ENCODE data around the gene RPS6KA5. TPM values are rescaled to one million over a fixed set of nuclear protein-coding genes. Genes with fewer than 3 reads are reported as not detected.
"Not testable (repeated sequence)": the region's sequence is repeated elsewhere in the genome, so short reads cannot be mapped to it uniquely, and the experiment has no call there.

Gene RPS6KA5
- total RNA-seq, 1 donor, result 0.86 TPM

GRCh38 chr14:90981636-90982035, 78.8 kb downstream of the RPS6KA5 start:
- no peak overlapping the region for H3K4me3 ChIP-seq (ENCODE audit: low read depth, low read length)
- TF ChIP-seq CTCF (IDR thresholded peaks at IDR 0.05; ENCODE audit: insufficient read depth, low read depth, low read length), result no peak
- peak; percentile 39 for DNase-seq (ENCODE audit: low read depth)

- H3K4me3 ChIP-seq (ENCODE audit: low read depth, low read length); DNase-seq (ENCODE audit: low read depth): not testable (repeated sequence)
Measured at GRCh38 chr14:90980636-90981035, 79.8 kb downstream of the RPS6KA5 start.

DNA sequence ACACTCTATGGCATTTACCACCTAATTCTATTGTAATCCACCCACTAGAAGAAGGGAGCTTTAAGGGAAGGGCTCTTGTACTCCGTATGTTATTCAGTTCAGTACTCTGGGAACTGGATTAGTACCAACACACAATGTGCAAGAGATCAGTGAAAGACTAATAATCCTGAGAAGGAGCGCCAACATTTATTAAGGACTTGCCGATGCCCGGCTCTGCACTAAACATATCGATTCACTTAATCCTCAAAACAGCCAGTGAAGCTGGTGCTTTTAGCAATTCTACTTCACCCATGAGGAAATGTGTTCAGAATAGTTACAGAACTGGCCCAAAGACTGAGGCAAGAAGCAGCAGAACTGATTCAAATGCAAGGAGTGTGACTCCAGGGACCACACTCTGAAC, 80.9 kb downstream of the RPS6KA5 start:
- no peak for TF ChIP-seq CTCF (IDR thresholded peaks at IDR 0.05; ENCODE audit: insufficient read depth, low read depth, low read length)
- no peak overlapping the region for H3K4me3 ChIP-seq (ENCODE audit: low read depth, low read length)
- no peak for DNase-seq (ENCODE audit: low read depth)

DNA sequence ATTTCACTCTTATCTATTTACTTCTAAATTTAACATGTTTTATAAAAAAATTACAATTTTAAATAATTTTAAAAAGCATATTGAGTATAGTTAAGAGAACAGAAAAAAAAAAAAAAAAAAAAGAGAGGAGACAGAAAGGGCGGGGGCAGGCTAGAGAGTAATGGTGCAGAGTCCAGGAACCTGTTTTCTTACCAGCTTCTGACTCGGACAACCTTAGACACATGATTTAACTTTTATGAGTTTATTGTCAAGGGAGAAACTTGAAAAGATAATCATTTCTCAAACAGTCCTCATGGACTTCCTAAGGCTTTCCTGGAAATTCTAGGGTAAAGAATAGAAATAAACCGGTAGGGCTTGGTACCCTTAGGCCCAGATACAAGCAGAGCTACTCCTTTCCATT, 84.3 kb downstream of the RPS6KA5 start:
- no peak for TF ChIP-seq CTCF (IDR thresholded peaks at IDR 0.05; ENCODE audit: insufficient read depth, low read depth, low read length)
- no peak for DNase-seq (ENCODE audit: low read depth)
- no peak overlapping the region for H3K4me3 ChIP-seq (ENCODE audit: low read depth, low read length)

- no peak for DNase-seq (ENCODE audit: low read depth)
- no peak for TF ChIP-seq CTCF (IDR thresholded peaks at IDR 0.05; ENCODE audit: insufficient read depth, low read depth, low read length)
- no peak overlapping the region for H3K4me3 ChIP-seq (ENCODE audit: low read depth, low read length)
Measured at GRCh38 chr14:90971687-90972086, 88.8 kb downstream of the RPS6KA5 start.

DNA sequence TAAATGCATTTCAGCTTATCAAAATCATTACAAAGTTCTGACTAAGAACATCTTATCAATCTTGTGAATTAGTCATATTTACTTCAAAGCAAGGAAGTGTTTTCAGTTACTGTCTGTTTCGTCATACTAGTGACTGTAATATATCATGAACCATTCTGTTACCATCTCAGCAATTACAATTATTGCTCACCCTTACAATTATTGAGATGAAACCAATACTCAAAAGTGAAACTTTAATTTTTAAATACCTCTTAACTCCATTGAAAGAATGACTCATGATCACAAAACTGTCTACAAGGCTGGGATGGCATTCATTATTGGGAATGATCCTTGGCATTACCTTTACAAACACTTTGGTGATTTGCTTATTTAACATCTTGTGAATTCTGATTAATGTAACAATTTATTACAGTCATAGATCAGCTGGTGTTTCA, 90.3 kb downstream of the RPS6KA5 start:
- TF ChIP-seq CTCF (IDR thresholded peaks at IDR 0.05; ENCODE audit: insufficient read depth, low read depth, low read length), result no peak
- H3K4me3 ChIP-seq (ENCODE audit: low read depth, low read length), result no peak overlapping the region
- peak; percentile 40 for DNase-seq (ENCODE audit: low read depth)

DNA sequence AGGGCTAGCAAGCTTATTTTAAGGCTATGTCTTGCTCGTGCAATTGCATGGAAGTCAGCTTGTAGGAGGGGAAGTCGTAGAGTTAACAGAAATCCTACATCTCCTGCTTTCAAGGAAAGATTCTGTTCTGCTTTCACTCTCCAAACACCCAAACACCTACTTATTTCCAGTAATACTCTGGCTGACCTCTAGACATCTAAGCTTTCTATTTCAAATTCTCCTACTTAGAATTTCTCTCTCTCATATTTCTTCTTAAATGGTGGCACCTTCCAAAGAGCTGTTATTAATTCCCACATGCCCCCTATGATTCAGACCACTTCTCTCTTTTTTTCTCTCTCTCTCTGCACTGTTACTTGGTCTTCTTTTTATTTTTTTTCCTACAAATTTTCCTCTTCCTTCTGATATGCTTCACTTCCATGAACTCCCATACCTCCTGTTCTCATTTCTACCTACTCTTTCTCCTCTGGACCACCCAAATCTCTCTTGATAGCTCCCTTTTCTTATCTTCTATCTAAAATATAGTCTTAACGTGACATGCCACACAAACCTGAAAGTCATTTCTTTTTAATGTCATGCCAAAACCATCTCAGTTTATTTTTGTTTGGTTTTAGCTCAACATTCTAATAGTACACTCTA, 90.8 kb downstream of the RPS6KA5 start:
- TF ChIP-seq CTCF (IDR thresholded peaks at IDR 0.05; ENCODE audit: insufficient read depth, low read depth, low read length), result no peak
- DNase-seq (ENCODE audit: low read depth), result peak; percentile 37
- H3K4me3 ChIP-seq (ENCODE audit: low read depth, low read length), result no peak overlapping the region
